H1 (cell line): ENCODE data around the gene CNBP.

Experiments used
- CTCF ChIP-seq, 3 experiments: IDR thresholded peaks; 1 replicate in 2 of 3; 2 replicates in 1 of 3; pipeline versions ENCODE4 v1.5.1 to v1.6.1; 2011; ENCODE audit warnings: low read length in 3 of 3, mild to moderate bottlenecking in 3 of 3, inconsistent platforms in 2 of 3, low read depth in 1 of 3, moderate library complexity in 1 of 3; ENCODE audit not compliant: insufficient read depth in 1 of 3; ENCODE audit errors: control extremely low read depth in 1 of 3
- JUN ChIP-seq: IDR thresholded peaks from 2 replicates; pipeline ENCODE4 v1.6.1; 2011; ENCODE audit warnings: low read depth, mild to moderate bottlenecking, improper control_type of control experiment, low read length
- POLR2A ChIP-seq, 2 experiments: IDR thresholded peaks; 1 replicate in 1 of 2; 2 replicates in 1 of 2; pipeline ENCODE4 v1.6.1; 2011; ENCODE audit warnings: low read depth in 2 of 2, low read length in 2 of 2, mild to moderate bottlenecking in 2 of 2; ENCODE audit errors: control extremely low read depth in 1 of 2
- POLR2AphosphoS5 ChIP-seq: IDR thresholded peaks from 2 replicates; pipeline ENCODE4 v1.6.1; 2011; ENCODE audit warnings: low read depth, low read length
- RFX5 ChIP-seq: IDR thresholded peaks from 2 replicates; pipeline ENCODE4 v1.6.1; 2011; ENCODE audit warnings: low read depth, low read length, improper control_type of control experiment, borderline replicate concordance
- SRF ChIP-seq: IDR thresholded peaks from 2 replicates; pipeline ENCODE4 v1.6.1; 2011; ENCODE audit warnings: mild to moderate bottlenecking, low read depth, low read length, moderate library complexity

- peak in 1 of 3 experiments; percentile 10; a peak in 1 of 4 replicates for TF ChIP-seq CTCF (IDR thresholded peaks at IDR 0.05; ENCODE audit: control extremely low read depth in 1 of 3, insufficient read depth in 1 of 3, low read depth in 1 of 3, low read length in 3 of 3)
- TF ChIP-seq SRF = no peak
- no peak for TF ChIP-seq JUN
- TF ChIP-seq POLR2A (IDR thresholded peaks at IDR 0.05; ENCODE audit: control extremely low read depth in 1 of 2, low read depth in 2 of 2, low read length in 2 of 2) = no peak; a peak in 1 of 3 replicates
- no peak for TF ChIP-seq POLR2AphosphoS5
- no peak for TF ChIP-seq RFX5
These were observed 45.3 kb upstream of the CNBP start for GRCh38 chr3:129228891-129229585.
